Breast epithelium (tissue), 3 donors: ENCODE data around the gene ZMIZ1.

Source experiments
- CTCF ChIP-seq, 3 donors: fragments of 450-650 bp; IDR thresholded peaks; one replicate each; pipeline ENCODE4 v1.5.1; 2016 to 2017; ENCODE audit warnings: antibody characterized with exemption in 3 of 3, mild to moderate bottlenecking in 3 of 3, moderate library complexity in 3 of 3
- POLR2A ChIP-seq: fragments of 450-650 bp; IDR thresholded peaks from one replicate; pipeline ENCODE4 v1.6.1; 2016; ENCODE audit warnings: antibody characterized with exemption, mild to moderate bottlenecking, moderate library complexity
- POLR2AphosphoS5 ChIP-seq, 3 donors: sonication (generic); formaldehyde crosslinking; IDR thresholded peaks; one replicate each; pipeline ENCODE4 v1.6.1; 2017; ENCODE audit warnings: antibody characterized with exemption in 3 of 3

- no peak for TF ChIP-seq CTCF (IDR thresholded peaks at IDR 0.05)
- TF ChIP-seq POLR2A: no peak
- no peak for TF ChIP-seq POLR2AphosphoS5 (IDR thresholded peaks at IDR 0.05)
Measured at GRCh38 chr10:79042639-79043411, 25.9 kb upstream of the ZMIZ1 start.
